Mammary epithelial cell (primary cell): Measurements from ENCODE around the gene ERC1.

Experiments used
- EZH2 ChIP-seq: IDR thresholded peaks from 2 replicates; pipeline ENCODE4 v1.6.1; 2012; ENCODE audit warnings: low read length, inconsistent platforms, borderline replicate concordance
- TF ChIP-seq, protein P1 (sequence below), 2 donors: IDR thresholded peaks in 1 of 2; conservative IDR thresholded peaks in 1 of 2; 2 replicates each; pipeline ENCODE4 v1.5.1; 2011 to 2012; ENCODE audit warnings: inconsistent platforms in 2 of 2, low read length in 2 of 2, mild to moderate bottlenecking in 2 of 2, control low read depth in 1 of 2, low read depth in 1 of 2; ENCODE audit not compliant: insufficient read depth in 1 of 2; ENCODE audit errors: extremely low read depth in 1 of 2

DNA sequence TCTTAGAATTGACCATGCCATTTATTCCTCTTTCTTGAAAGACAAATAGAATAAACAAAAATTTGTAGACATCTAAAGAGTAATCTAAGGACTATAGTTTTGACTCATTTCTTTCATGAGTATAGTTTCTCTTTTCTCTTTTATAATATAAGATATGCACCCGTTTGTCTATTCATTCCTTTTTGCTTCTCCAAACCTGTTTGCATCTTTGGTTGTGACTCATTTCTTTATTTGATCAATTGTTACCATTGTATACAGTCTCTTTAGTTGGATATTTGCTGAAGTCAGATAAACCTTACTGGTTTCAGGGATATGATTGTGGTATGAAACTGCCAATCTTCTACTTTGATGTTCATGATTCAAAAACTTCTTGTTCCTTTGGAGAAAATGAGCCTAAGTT is 334.6 kb downstream of the ERC1 start:
- TF ChIP-seq, protein P1, sequence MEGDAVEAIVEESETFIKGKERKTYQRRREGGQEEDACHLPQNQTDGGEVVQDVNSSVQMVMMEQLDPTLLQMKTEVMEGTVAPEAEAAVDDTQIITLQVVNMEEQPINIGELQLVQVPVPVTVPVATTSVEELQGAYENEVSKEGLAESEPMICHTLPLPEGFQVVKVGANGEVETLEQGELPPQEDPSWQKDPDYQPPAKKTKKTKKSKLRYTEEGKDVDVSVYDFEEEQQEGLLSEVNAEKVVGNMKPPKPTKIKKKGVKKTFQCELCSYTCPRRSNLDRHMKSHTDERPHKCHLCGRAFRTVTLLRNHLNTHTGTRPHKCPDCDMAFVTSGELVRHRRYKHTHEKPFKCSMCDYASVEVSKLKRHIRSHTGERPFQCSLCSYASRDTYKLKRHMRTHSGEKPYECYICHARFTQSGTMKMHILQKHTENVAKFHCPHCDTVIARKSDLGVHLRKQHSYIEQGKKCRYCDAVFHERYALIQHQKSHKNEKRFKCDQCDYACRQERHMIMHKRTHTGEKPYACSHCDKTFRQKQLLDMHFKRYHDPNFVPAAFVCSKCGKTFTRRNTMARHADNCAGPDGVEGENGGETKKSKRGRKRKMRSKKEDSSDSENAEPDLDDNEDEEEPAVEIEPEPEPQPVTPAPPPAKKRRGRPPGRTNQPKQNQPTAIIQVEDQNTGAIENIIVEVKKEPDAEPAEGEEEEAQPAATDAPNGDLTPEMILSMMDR (conservative IDR thresholded peaks at IDR 0.05 in 1 of 2, IDR thresholded peaks at IDR 0.05 in 1 of 2; ENCODE audit: extremely low read depth in 1 of 2, insufficient read depth in 1 of 2, low read depth in 1 of 2, low read length in 2 of 2) = no peak
- no peak for TF ChIP-seq EZH2
